ENCODE data around the gene ALK. TPM values are rescaled to one million over a fixed set of nuclear protein-coding genes. Genes with fewer than 3 reads are reported as not detected.

Gene ALK
- total and polyA plus RNA-seq, 2 donors = 0.19 to 0.21 TPM

- WGBS = 100% methylated on average over 1 of the region's 1 CpG
- no peak overlapping the region for H3K27ac ChIP-seq (ENCODE audit: low read depth in 1 of 2, low read length in 1 of 2)
- H3K4me1 ChIP-seq (ENCODE audit: control insufficient read depth in 2 of 2, insufficient read depth in 2 of 2, low read length in 2 of 2) = no peaks in the 10 kb centered on the region
- H3K27me3 ChIP-seq (ENCODE audit: control insufficient read depth in 2 of 2, insufficient read depth in 1 of 2, low read length in 1 of 2) = no peaks in the 10 kb centered on the region
- DNase-seq (ENCODE audit: low read depth in 6 of 9, low spot score in 9 of 9) = no peak
- no peaks in the 10 kb centered on the region for H3K36me3 ChIP-seq (ENCODE audit: control insufficient read depth in 2 of 2, insufficient read depth in 2 of 2, low read length in 1 of 2)
- H3K4me3 ChIP-seq (ENCODE audit: low read length in 2 of 2) = no peak overlapping the region
- no peaks in the 10 kb centered on the region for H3K9me3 ChIP-seq (ENCODE audit: control insufficient read depth in 2 of 2, insufficient read depth in 1 of 2, low read length in 1 of 2)
Measured at GRCh38 chr2:29583104-29583503, 338.3 kb downstream of the ALK start.

GRCh38 chr2:29582062-29582461 is 339.3 kb downstream of the ALK start:
- Histone ChIP-seq H3K27me3 (ENCODE audit: control insufficient read depth in 2 of 2, insufficient read depth in 1 of 2, low read length in 1 of 2) (no peaks in the 10 kb centered on the region), H3K36me3 (ENCODE audit: control insufficient read depth in 2 of 2, insufficient read depth in 2 of 2, low read length in 1 of 2) (no peaks in the 10 kb centered on the region), H3K27ac (ENCODE audit: low read depth in 1 of 2, low read length in 1 of 2) (no peak overlapping the region), H3K4me3 (ENCODE audit: low read length in 2 of 2) (no peak overlapping the region), H3K9me3 (ENCODE audit: control insufficient read depth in 2 of 2, insufficient read depth in 1 of 2, low read length in 1 of 2) (no peaks in the 10 kb centered on the region), H3K4me1 (ENCODE audit: control insufficient read depth in 2 of 2, insufficient read depth in 2 of 2, low read length in 2 of 2) (no peaks in the 10 kb centered on the region)
- no peak for DNase-seq (ENCODE audit: low read depth in 6 of 9, low spot score in 9 of 9)
- 90% methylated on average over 2 of the region's 2 CpGs for WGBS

GRCh38 chr2:29580223-29580622 is 341.2 kb downstream of the ALK start:
- WGBS = 97% methylated on average over 11 of the region's 11 CpGs
- DNase-seq (ENCODE audit: low read depth in 6 of 9, low spot score in 9 of 9) = no peak

GRCh38 chr2:29579495-29580169 is 341.8 kb downstream of the ALK start:
- H3K9me3 ChIP-seq (ENCODE audit: control insufficient read depth in 2 of 2, insufficient read depth in 1 of 2, low read length in 1 of 2) = no peaks in the 10 kb centered on the region
- no peak overlapping the region for H3K4me3 ChIP-seq (ENCODE audit: low read length in 2 of 2)
- no peaks in the 10 kb centered on the region for H3K36me3 ChIP-seq (ENCODE audit: control insufficient read depth in 2 of 2, insufficient read depth in 2 of 2, low read length in 1 of 2)
- WGBS = 95% methylated on average over 8 of the region's 8 CpGs
- no peak for DNase-seq (ENCODE audit: low read depth in 6 of 9, low spot score in 9 of 9)
- no peak overlapping the region for H3K27ac ChIP-seq (ENCODE audit: low read depth in 1 of 2, low read length in 1 of 2)
- H3K27me3 ChIP-seq (ENCODE audit: control insufficient read depth in 2 of 2, insufficient read depth in 1 of 2, low read length in 1 of 2) = no peaks in the 10 kb centered on the region
- no peaks in the 10 kb centered on the region for H3K4me1 ChIP-seq (ENCODE audit: control insufficient read depth in 2 of 2, insufficient read depth in 2 of 2, low read length in 2 of 2)

More at GRCh38 chr2:29580223-29580622, 341.2 kb downstream of the ALK start:
- no peaks in the 10 kb centered on the region for H3K27me3 ChIP-seq (ENCODE audit: control insufficient read depth in 2 of 2, insufficient read depth in 1 of 2, low read length in 1 of 2)
- no peaks in the 10 kb centered on the region for H3K4me1 ChIP-seq (ENCODE audit: control insufficient read depth in 2 of 2, insufficient read depth in 2 of 2, low read length in 2 of 2)
- H3K4me3 ChIP-seq (ENCODE audit: low read length in 2 of 2) = no peak overlapping the region
- no peaks in the 10 kb centered on the region for H3K9me3 ChIP-seq (ENCODE audit: control insufficient read depth in 2 of 2, insufficient read depth in 1 of 2, low read length in 1 of 2)
- H3K27ac ChIP-seq (ENCODE audit: low read depth in 1 of 2, low read length in 1 of 2) = no peak overlapping the region
- H3K36me3 ChIP-seq (ENCODE audit: control insufficient read depth in 2 of 2, insufficient read depth in 2 of 2, low read length in 1 of 2) = no peaks in the 10 kb centered on the region

GRCh38 chr2:29578084-29578598 is 343.2 kb downstream of the ALK start:
- Histone ChIP-seq H3K4me3 (ENCODE audit: low read length in 2 of 2) (no peak overlapping the region), H3K9me3 (ENCODE audit: control insufficient read depth in 2 of 2, insufficient read depth in 1 of 2, low read length in 1 of 2) (no peaks in the 10 kb centered on the region), H3K4me1 (ENCODE audit: control insufficient read depth in 2 of 2, insufficient read depth in 2 of 2, low read length in 2 of 2) (no peaks in the 10 kb centered on the region), H3K36me3 (ENCODE audit: control insufficient read depth in 2 of 2, insufficient read depth in 2 of 2, low read length in 1 of 2) (no peaks in the 10 kb centered on the region), H3K27ac (ENCODE audit: low read depth in 1 of 2, low read length in 1 of 2) (no peak overlapping the region), H3K27me3 (ENCODE audit: control insufficient read depth in 2 of 2, insufficient read depth in 1 of 2, low read length in 1 of 2) (no peaks in the 10 kb centered on the region)
- 93% methylated on average over 3 of the region's 3 CpGs for WGBS
- DNase-seq (ENCODE audit: low read depth in 6 of 9, low spot score in 9 of 9) = no peak

- WGBS = 91% methylated on average over 3 of the region's 3 CpGs
- H3K27me3 ChIP-seq (ENCODE audit: control insufficient read depth in 2 of 2, insufficient read depth in 1 of 2, low read length in 1 of 2) = no peaks in the 10 kb centered on the region
Measured at GRCh38 chr2:29576231-29576630, 345.2 kb downstream of the ALK start.

GRCh38 chr2:29575370-29575890 is 346.0 kb downstream of the ALK start:
- 96% methylated on average over 4 of the region's 4 CpGs for WGBS

More at GRCh38 chr2:29576231-29576630, 345.2 kb downstream of the ALK start:
- Histone ChIP-seq H3K27ac (ENCODE audit: low read depth in 1 of 2, low read length in 1 of 2) (no peak overlapping the region), H3K9me3 (ENCODE audit: control insufficient read depth in 2 of 2, insufficient read depth in 1 of 2, low read length in 1 of 2) (no peaks in the 10 kb centered on the region), H3K4me1 (ENCODE audit: control insufficient read depth in 2 of 2, insufficient read depth in 2 of 2, low read length in 2 of 2) (no peaks in the 10 kb centered on the region), H3K36me3 (ENCODE audit: control insufficient read depth in 2 of 2, insufficient read depth in 2 of 2, low read length in 1 of 2) (no peaks in the 10 kb centered on the region), H3K4me3 (ENCODE audit: low read length in 2 of 2) (no peak overlapping the region)
- DNase-seq (ENCODE audit: low read depth in 6 of 9, low spot score in 9 of 9) = no peak

GRCh38 chr2:29573612-29574011 is 347.8 kb downstream of the ALK start:
- 97% methylated on average over 4 of the region's 4 CpGs for WGBS

More at GRCh38 chr2:29575370-29575890, 346.0 kb downstream of the ALK start:
- DNase-seq (ENCODE audit: low read depth in 6 of 9, low spot score in 9 of 9) = no peak
- no peak overlapping the region for H3K4me3 ChIP-seq (ENCODE audit: low read length in 2 of 2)
- H3K9me3 ChIP-seq (ENCODE audit: control insufficient read depth in 2 of 2, insufficient read depth in 1 of 2, low read length in 1 of 2) = no peaks in the 10 kb centered on the region
- H3K4me1 ChIP-seq (ENCODE audit: control insufficient read depth in 2 of 2, insufficient read depth in 2 of 2, low read length in 2 of 2) = no peaks in the 10 kb centered on the region
- no peak overlapping the region for H3K27ac ChIP-seq (ENCODE audit: low read depth in 1 of 2, low read length in 1 of 2)
- no peaks in the 10 kb centered on the region for H3K36me3 ChIP-seq (ENCODE audit: control insufficient read depth in 2 of 2, insufficient read depth in 2 of 2, low read length in 1 of 2)
- no peaks in the 10 kb centered on the region for H3K27me3 ChIP-seq (ENCODE audit: control insufficient read depth in 2 of 2, insufficient read depth in 1 of 2, low read length in 1 of 2)

GRCh38 chr2:29573147-29573546 is 348.2 kb downstream of the ALK start:
- H3K9me3 ChIP-seq (ENCODE audit: control insufficient read depth in 2 of 2, insufficient read depth in 1 of 2, low read length in 1 of 2) = no peaks in the 10 kb centered on the region
- H3K4me1 ChIP-seq (ENCODE audit: control insufficient read depth in 2 of 2, insufficient read depth in 2 of 2, low read length in 2 of 2) = no peaks in the 10 kb centered on the region
- WGBS = 97% methylated on average over 2 of the region's 2 CpGs
- no peaks in the 10 kb centered on the region for H3K27me3 ChIP-seq (ENCODE audit: control insufficient read depth in 2 of 2, insufficient read depth in 1 of 2, low read length in 1 of 2)
- DNase-seq (ENCODE audit: low read depth in 6 of 9, low spot score in 9 of 9) = no peak
- no peak overlapping the region for H3K4me3 ChIP-seq (ENCODE audit: low read length in 2 of 2)
- no peak overlapping the region for H3K27ac ChIP-seq (ENCODE audit: low read depth in 1 of 2, low read length in 1 of 2)
- no peaks in the 10 kb centered on the region for H3K36me3 ChIP-seq (ENCODE audit: control insufficient read depth in 2 of 2, insufficient read depth in 2 of 2, low read length in 1 of 2)

More at GRCh38 chr2:29573612-29574011, 347.8 kb downstream of the ALK start:
- H3K36me3 ChIP-seq (ENCODE audit: control insufficient read depth in 2 of 2, insufficient read depth in 2 of 2, low read length in 1 of 2) = no peaks in the 10 kb centered on the region
- H3K4me1 ChIP-seq (ENCODE audit: control insufficient read depth in 2 of 2, insufficient read depth in 2 of 2, low read length in 2 of 2) = no peaks in the 10 kb centered on the region
- no peak overlapping the region for H3K4me3 ChIP-seq (ENCODE audit: low read length in 2 of 2)
- no peaks in the 10 kb centered on the region for H3K27me3 ChIP-seq (ENCODE audit: control insufficient read depth in 2 of 2, insufficient read depth in 1 of 2, low read length in 1 of 2)
- no peak overlapping the region for H3K27ac ChIP-seq (ENCODE audit: low read depth in 1 of 2, low read length in 1 of 2)
- H3K9me3 ChIP-seq (ENCODE audit: control insufficient read depth in 2 of 2, insufficient read depth in 1 of 2, low read length in 1 of 2) = no peaks in the 10 kb centered on the region
- DNase-seq (ENCODE audit: low read depth in 6 of 9, low spot score in 9 of 9) = no peak
